ENCODE results near the gene PHKA1. TPM values are rescaled to one million over a fixed set of nuclear protein-coding genes. Genes with fewer than 3 reads are reported as not detected.

The PHKA1 gene
- total RNA-seq, 2 donors from 2014 or later, result 5.9 to 9.3 TPM

- Histone ChIP-seq H3K36me3 (no peaks in the 10 kb centered on the region), H3K27me3 (no peaks in the 10 kb centered on the region), H3K27ac (no peak overlapping the region), H3K9me3 (no peaks in the 10 kb centered on the region), H3K4me3 (no peak overlapping the region), H3K4me1 (no peaks in the 10 kb centered on the region)
- DNase-seq (ENCODE audit: low spot score), result no peak
- no peak for TF ChIP-seq CTCF (IDR thresholded peaks at IDR 0.05)
These were observed 19.9 kb downstream of the PHKA1 start for GRCh38 chrX:72694170-72694569.

GRCh38 chrX:72693477-72693876 lies 20.6 kb downstream of the PHKA1 start:
- Histone ChIP-seq H3K27ac (no peak overlapping the region), H3K4me1 (no peaks in the 10 kb centered on the region), H3K9me3 (no peaks in the 10 kb centered on the region), H3K27me3 (no peaks in the 10 kb centered on the region), H3K4me3 (no peak overlapping the region), H3K36me3 (no peaks in the 10 kb centered on the region)
- TF ChIP-seq CTCF (IDR thresholded peaks at IDR 0.05), result no peak
- no peak for DNase-seq (ENCODE audit: low spot score)

GRCh38 chrX:72687396-72687795 lies 26.7 kb downstream of the PHKA1 start:
- Histone ChIP-seq H3K9me3 (peaks cover 0 to 4% of the 10 kb centered on the region in 2 donors), H3K4me3 (no peak overlapping the region), H3K36me3 (no peaks in the 10 kb centered on the region), H3K4me1 (no peaks in the 10 kb centered on the region), H3K27me3 (no peaks in the 10 kb centered on the region), H3K27ac (no peak overlapping the region)
- DNase-seq (ENCODE audit: low spot score), result no peak
- no peak for TF ChIP-seq CTCF (IDR thresholded peaks at IDR 0.05)

- Histone ChIP-seq H3K4me1 (no peaks in the 10 kb centered on the region), H3K27ac (no peak overlapping the region), H3K9me3 (peaks cover 0 to 4% of the 10 kb centered on the region in 2 donors), H3K27me3 (no peaks in the 10 kb centered on the region), H3K4me3 (no peak overlapping the region), H3K36me3 (no peaks in the 10 kb centered on the region)
- DNase-seq (ENCODE audit: low spot score), result no peak
- no peak for TF ChIP-seq CTCF (IDR thresholded peaks at IDR 0.05)
These were observed 28.2 kb downstream of the PHKA1 start for GRCh38 chrX:72685810-72686456.

- no peak overlapping the region for H3K4me3 ChIP-seq
- no peaks in the 10 kb centered on the region for H3K36me3 ChIP-seq
- no peak overlapping the region for H3K27ac ChIP-seq
- no peak for TF ChIP-seq CTCF (IDR thresholded peaks at IDR 0.05)
- no peak for DNase-seq (ENCODE audit: low spot score)
- H3K9me3 ChIP-seq, result peaks cover 0 to 4% of the 10 kb centered on the region in 2 donors
- H3K4me1 ChIP-seq, result no peaks in the 10 kb centered on the region
- no peaks in the 10 kb centered on the region for H3K27me3 ChIP-seq
These were observed 29.1 kb downstream of the PHKA1 start for GRCh38 chrX:72685018-72685417.

- no peak overlapping the region for H3K27ac ChIP-seq
- no peak for DNase-seq (ENCODE audit: low spot score)
- no peaks in the 10 kb centered on the region for H3K36me3 ChIP-seq
These were observed 30.5 kb downstream of the PHKA1 start for GRCh38 chrX:72683631-72684030.

More at GRCh38 chrX:72683631-72684030, 30.5 kb downstream of the PHKA1 start:
- no peak for TF ChIP-seq CTCF (IDR thresholded peaks at IDR 0.05)
- H3K27me3 ChIP-seq, result no peaks in the 10 kb centered on the region
- H3K4me1 ChIP-seq, result no peaks in the 10 kb centered on the region
- H3K4me3 ChIP-seq, result no peak overlapping the region
- peaks cover 0 to 4% of the 10 kb centered on the region in 2 donors for H3K9me3 ChIP-seq

Data from right atrium auricular region (tissue), 2 donors.